Transverse colon (tissue), 4 donors: ENCODE measurements around the gene PMFBP1. TPM values are rescaled to one million over a fixed set of nuclear protein-coding genes. Genes with fewer than 3 reads are reported as not detected.

Source experiments
- DNase-seq: peaks from one replicate; pipeline ENCODE4 v3.0.0-alpha.2; 2019
- H3K27ac ChIP-seq, 4 donors: fragments of 200-600 bp; sonication (generic); 2 replicates each; pipeline ENCODE4 v1.5.1; 2016 to 2018; ENCODE audit warnings: inconsistent platforms in 4 of 4
- H3K27me3 ChIP-seq: fragments of 200-600 bp; sonication (generic); 2 replicates; pipeline ENCODE4 v1.5.1; 2017; ENCODE audit warnings: inconsistent platforms
- H3K36me3 ChIP-seq, 4 donors: fragments of 200-600 bp; sonication (generic); 2 replicates each; pipeline ENCODE4 v1.5.1; 2017 to 2019; ENCODE audit warnings: inconsistent platforms in 4 of 4
- H3K4me1 ChIP-seq, 4 donors: fragments of 200-600 bp; sonication (generic); 2 replicates each; pipeline ENCODE4 v1.5.1; 2017 to 2020; ENCODE audit warnings: inconsistent platforms in 4 of 4
- H3K4me3 ChIP-seq, 4 donors: fragments of 200-600 bp; sonication (generic); 1 replicate in 1 of 4; 2 replicates in 3 of 4; pipeline versions ENCODE4 v1.5.1 to v1.6.1; 2017 to 2019; ENCODE audit warnings: inconsistent platforms in 4 of 4
- H3K9me3 ChIP-seq, 2 donors: fragments of 200-600 bp; sonication (generic); 2 replicates each; pipeline ENCODE4 v1.5.1; 2017 to 2019; ENCODE audit warnings: inconsistent platforms in 2 of 2
- CTCF ChIP-seq, 5 experiments: fragments of 200-600 bp in 3 of 5; fragments of 450-650 bp in 2 of 5; sonication (generic) in 3 of 5; IDR thresholded peaks; 1 replicate in 2 of 5; 2 replicates in 3 of 5; pipeline ENCODE4 v1.5.1; 2016 to 2017; ENCODE audit warnings: antibody characterized with exemption in 5 of 5, inconsistent platforms in 3 of 5, mild to moderate bottlenecking in 2 of 5, moderate library complexity in 1 of 5
- EP300 ChIP-seq: sonication (generic); formaldehyde crosslinking; IDR thresholded peaks from one replicate; pipeline ENCODE4 v1.6.1; 2017; ENCODE audit warnings: antibody characterized with exemption, low read depth
- POLR2A ChIP-seq: fragments of 450-650 bp; IDR thresholded peaks from one replicate; pipeline ENCODE4 v1.6.1; 2016; ENCODE audit warnings: antibody characterized with exemption, mild to moderate bottlenecking, moderate library complexity
- POLR2AphosphoS5 ChIP-seq, 3 donors: sonication (generic); formaldehyde crosslinking; IDR thresholded peaks; one replicate each; pipeline ENCODE4 v1.6.1; 2016; ENCODE audit warnings: antibody characterized with exemption in 3 of 3
- WGBS, 2 donors: methylation state at CpG; one replicate each; pipeline ENCODE4 v1.1.5; 2018; ENCODE audit warnings: low coverage in 1 of 2; 5-methylcytosine and 5-hydroxymethylcytosine counted together
- in situ Hi-C, 4 donors: fragments of 200-750 bp; cut with MboI; loops; one replicate each; pipeline versions ENCODE4 v1.15.0 to v1.15.1; 2017; ENCODE audit warnings: low sequenced_read_pairs in 3 of 4, low pct_ligation_motif_present in 1 of 4, low pct_unique_long_range_greater_than_20kb in 1 of 4
- intact Hi-C: fragments of 100-400 bp; cut with DNase I; formaldehyde crosslinking; loops from one replicate; pipeline ENCODE4 v1.15.1; 2023; ENCODE audit warnings: low total_unique reads
- total RNA-seq, 4 donors: library from RNA; depleted of rRNA; stranded (reverse); fragments of >200 nt; gene quantifications; one replicate each; pipeline ENCODE4 v1.1.0, GENCODE V29; 2016

PMFBP1 gene
- total RNA-seq, 4 donors from 2014 or later, result 0.75 to 8.4 (median 4.2) TPM

DNA sequence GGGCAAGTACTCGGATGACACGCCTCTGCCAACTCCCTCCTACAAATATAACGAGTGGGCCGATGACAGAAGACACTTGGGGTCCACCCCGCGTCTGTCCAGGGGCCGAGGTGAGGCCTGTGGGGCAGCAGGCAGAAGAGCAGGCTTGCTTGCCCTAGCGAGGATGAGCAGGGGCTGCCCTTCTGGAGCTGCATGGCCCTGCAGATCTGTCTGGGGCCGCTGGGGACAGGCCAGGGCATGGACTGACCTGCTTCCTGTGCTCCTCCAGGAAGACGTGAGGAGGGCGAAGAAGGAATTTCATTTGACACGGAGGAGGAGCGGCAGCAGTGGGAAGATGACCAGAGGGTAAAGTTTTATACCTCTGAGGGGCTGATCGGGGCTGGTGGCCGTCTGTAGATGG is 73.0 kb downstream of the PMFBP1 start:
- in situ Hi-C loops, result no loop called here
- Histone ChIP-seq H3K27me3 (no peaks in the 10 kb centered on the region), H3K9me3 (no peaks in the 10 kb centered on the region), H3K4me3 (no peak overlapping the region), H3K36me3 (peaks cover 0 to 66% (median 25%) of the 10 kb centered on the region in 4 donors), H3K4me1 (peaks cover 9 to 14% (median 13%) of the 10 kb centered on the region in 4 donors), H3K27ac (no peak overlapping the region)
- WGBS, 2 donors, result 87% methylated on average over 15 of the region's 15 CpGs; no CpG with 5 or more reads in 1 of the 2 donors
- intact Hi-C loops, result no loop called here
- DNase-seq, result no peak
- TF ChIP-seq CTCF (IDR thresholded peaks at IDR 0.05), result no peak

GRCh38 chr16:72094266-72094610 is 77.7 kb downstream of the PMFBP1 start:
- in situ Hi-C loops, result no loop called here
- H3K4me3 ChIP-seq, result peak overlapping the region; percentile 69 to 92 (median 86)
- no peak for DNase-seq
- peak overlapping the region; percentile 87 to 94 (median 92) for H3K27ac ChIP-seq
- WGBS, 2 donors, result 0 to 1% methylated on average over 2 to 11 of the region's 11 CpGs
- intact Hi-C loops, result no loop called here
- peaks cover 17 to 36% (median 29%) of the 10 kb centered on the region in 4 donors for H3K4me1 ChIP-seq
- no peaks in the 10 kb centered on the region for H3K9me3 ChIP-seq
- TF ChIP-seq POLR2A (no peak), POLR2AphosphoS5 (IDR thresholded peaks at IDR 0.05) (no peak), CTCF (IDR thresholded peaks at IDR 0.05) (no peak), EP300 (no peak)
- peaks cover 0 to 26% (median 10%) of the 10 kb centered on the region in 4 donors for H3K36me3 ChIP-seq
- no peaks in the 10 kb centered on the region for H3K27me3 ChIP-seq

GRCh38 chr16:72093448-72094265 is 78.3 kb downstream of the PMFBP1 start, which contains the start of the genes DHX38 and TXNL4B:
Gene DHX38, plus strand, starts transcription at chr16:72093847. Its CDS starts 2,311 bp downstream, at chr16:72096158.
Gene TXNL4B, minus strand, starts transcription at chr16:72093620. Its CDS starts 2,871 bp downstream, at chr16:72090749.
- 0% methylated on average over 3 to 43 of the region's 43 CpGs for WGBS, 2 donors
- Histone ChIP-seq H3K36me3 (peaks cover 0 to 29% (median 13%) of the 10 kb centered on the region in 4 donors), H3K9me3 (no peaks in the 10 kb centered on the region), H3K4me3 (peak within 1 kb of the TSS; percentile 69 to 92 (median 86)), H3K27me3 (no peaks in the 10 kb centered on the region), H3K27ac (peak within 1 kb of the TSS; percentile 87 to 94 (median 92)), H3K4me1 (peaks cover 17 to 36% (median 29%) of the 10 kb centered on the region in 4 donors)
- in situ Hi-C loops, result no loop called here
- DNase-seq, result peak; percentile 95
- intact Hi-C loops, result no loop called here
- TF ChIP-seq POLR2A (peak; percentile 87), EP300 (no peak), POLR2AphosphoS5 (IDR thresholded peaks at IDR 0.05) (peak; percentile 86 to 96 (median 94))

- intact Hi-C loops, result no loop called here
- no peaks in the 10 kb centered on the region for H3K27me3 ChIP-seq
- in situ Hi-C loops, result no loop called here
- peak overlapping the region; percentile 87 to 94 (median 92) for H3K27ac ChIP-seq
- no peak for TF ChIP-seq EP300
- no peak for TF ChIP-seq POLR2AphosphoS5 (IDR thresholded peaks at IDR 0.05)
- TF ChIP-seq CTCF (IDR thresholded peaks at IDR 0.05), result no peak
- no peak for TF ChIP-seq POLR2A
- peaks cover 0 to 33% (median 16%) of the 10 kb centered on the region in 4 donors for H3K36me3 ChIP-seq
- no peaks in the 10 kb centered on the region for H3K9me3 ChIP-seq
- 1 to 2% methylated on average over 11 to 22 of the region's 22 CpGs for WGBS, 2 donors
- H3K4me1 ChIP-seq, result peaks cover 17 to 36% (median 29%) of the 10 kb centered on the region in 4 donors
- DNase-seq, result no peak
- peak overlapping the region; percentile 66 to 92 (median 86) for H3K4me3 ChIP-seq
Observed at GRCh38 chr16:72092832-72093447, 79.0 kb downstream of the PMFBP1 start.
